Psoas muscle (tissue), 8 donors: ENCODE results near the gene KRT25. TPM values are rescaled to one million over a fixed set of nuclear protein-coding genes. Genes with fewer than 3 reads are reported as not detected.

Experiments used
- ATAC-seq, 4 donors: fragments of 200-7000 bp; cut with Tn5 transposase; one replicate each; pipeline ENCODE4 v1.9.1; 2020; ENCODE audit warnings: moderate library complexity in 3 of 4, mild to moderate bottlenecking in 2 of 4
- DNase-seq, 2 donors: peaks; one replicate each; pipeline ENCODE4 v3.0.0-alpha.2; 2020
- H3K27ac ChIP-seq: fragments of 200-600 bp; one replicate; pipeline ENCODE4 v1.8.0; 2022
- H3K27me3 ChIP-seq, 3 donors: fragments of 200-600 bp in 1 of 3; one replicate each; pipeline versions ENCODE4 v1.6.1 to v1.8.0; 2013 to 2022; ENCODE audit warnings: low read length in 2 of 3, mild to moderate bottlenecking in 2 of 3, moderate library complexity in 1 of 3; ENCODE audit not compliant: insufficient read depth in 3 of 3
- H3K36me3 ChIP-seq, 2 donors: fragments of 200-600 bp in 1 of 2; one replicate each; pipeline versions ENCODE4 v1.6.1 to v1.8.0; 2013 to 2022; ENCODE audit warnings: low read depth in 1 of 2, mild to moderate bottlenecking in 1 of 2, moderate library complexity in 1 of 2; ENCODE audit not compliant: insufficient read depth in 1 of 2
- H3K4me1 ChIP-seq: fragments of 200-600 bp; one replicate; pipeline ENCODE4 v1.8.0; 2022
- H3K4me3 ChIP-seq: fragments of 200-600 bp; one replicate; pipeline ENCODE4 v1.8.0; 2022; ENCODE audit warnings: mild to moderate bottlenecking
- H3K9me3 ChIP-seq: fragments of 200-600 bp; one replicate; pipeline ENCODE4 v1.8.0; 2022
- WGBS, 3 donors: extraction: QIAGEN DNeasy Blood & Tissue Kit; methylation state at CpG; one replicate each; pipeline versions ENCODE4 v1.1.6 to v1.1.7; 2013; 5-methylcytosine and 5-hydroxymethylcytosine counted together
- intact Hi-C, 2 donors: fragments of 100-400 bp; cut with DNase I; formaldehyde crosslinking; loops; one replicate each; pipeline versions ENCODE4 v1.11.0 to v1.14.2; 2022
- polyA plus RNA-seq, 3 donors: library from polyadenylated mRNA; stranded (reverse); fragments of 200-250 nt; gene quantifications; one replicate each; pipeline ENCODE4 v1.2.3, GENCODE V29; 2013
- total RNA-seq, 4 donors: library from RNA; stranded (reverse); fragmentation: NEBNext Ultra II Directional in 2 of 4; extraction: Animal tissue kit (Norgen Biotek cat#: 25700) in 2 of 4; gene quantifications; one replicate each; pipeline versions ENCODE4 v1.2.1 to v1.2.4, GENCODE V29; 2021 to 2023
- TF ChIP-seq, protein P1 (sequence below): fragments of 200-600 bp; IDR thresholded peaks from one replicate; pipeline ENCODE4 v1.8.0; 2022; ENCODE audit warnings: antibody characterized with exemption
- donor health status: healthy with polysubstance abuse.
- donor health status: DM: no; HTN: no; CAD: no; lungs with moderate emphysema.
- donor health status: Bipolar disorder and iron deficiency.
- donor health status: healthy.
- donor health status: DM: yes; HTN: yes; CAD: no.
- donor health status: DM: no; HTN: no; CAD: no.
- donor health status: DM: no; HTN: no; CAD: no.
- donor health status: DM: yes; HTN: yes; CAD: no.

KRT25 gene
- total and polyA plus RNA-seq, 7 donors = 0.03 TPM; not detected in 6

DNA sequence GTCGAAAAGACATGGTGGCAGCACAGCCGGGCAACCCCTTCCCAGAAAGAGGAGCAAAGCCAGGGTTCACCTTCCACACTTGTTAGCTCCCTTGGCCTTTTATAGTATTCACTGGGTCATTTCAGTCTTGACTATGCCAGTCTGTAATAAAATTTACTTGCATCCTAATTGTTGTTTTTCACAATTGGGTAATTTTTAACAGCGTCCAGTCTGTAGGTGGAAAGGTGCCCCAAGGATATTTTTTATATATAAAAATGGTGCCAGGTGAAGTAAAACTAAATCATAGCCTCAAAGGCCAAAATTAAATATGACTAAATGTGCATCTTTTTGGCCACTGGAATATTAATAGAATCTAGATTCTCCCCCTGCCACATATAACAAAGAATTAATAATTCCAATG lies 17.0 kb upstream of the KRT25 start, which contains the start of gene KRT26:
Gene KRT26 (minus strand): TSS at position 101 of the 400 bp plus-strand sequence. CDS start 88 bp downstream, at position 13.
- TF ChIP-seq, protein P1, sequence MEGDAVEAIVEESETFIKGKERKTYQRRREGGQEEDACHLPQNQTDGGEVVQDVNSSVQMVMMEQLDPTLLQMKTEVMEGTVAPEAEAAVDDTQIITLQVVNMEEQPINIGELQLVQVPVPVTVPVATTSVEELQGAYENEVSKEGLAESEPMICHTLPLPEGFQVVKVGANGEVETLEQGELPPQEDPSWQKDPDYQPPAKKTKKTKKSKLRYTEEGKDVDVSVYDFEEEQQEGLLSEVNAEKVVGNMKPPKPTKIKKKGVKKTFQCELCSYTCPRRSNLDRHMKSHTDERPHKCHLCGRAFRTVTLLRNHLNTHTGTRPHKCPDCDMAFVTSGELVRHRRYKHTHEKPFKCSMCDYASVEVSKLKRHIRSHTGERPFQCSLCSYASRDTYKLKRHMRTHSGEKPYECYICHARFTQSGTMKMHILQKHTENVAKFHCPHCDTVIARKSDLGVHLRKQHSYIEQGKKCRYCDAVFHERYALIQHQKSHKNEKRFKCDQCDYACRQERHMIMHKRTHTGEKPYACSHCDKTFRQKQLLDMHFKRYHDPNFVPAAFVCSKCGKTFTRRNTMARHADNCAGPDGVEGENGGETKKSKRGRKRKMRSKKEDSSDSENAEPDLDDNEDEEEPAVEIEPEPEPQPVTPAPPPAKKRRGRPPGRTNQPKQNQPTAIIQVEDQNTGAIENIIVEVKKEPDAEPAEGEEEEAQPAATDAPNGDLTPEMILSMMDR = no peak
- no peaks in the 10 kb centered on the region for H3K9me3 ChIP-seq
- peaks cover 2 to 8% (median 6%) of the 10 kb centered on the region in 3 donors for H3K27me3 ChIP-seq
- H3K4me3 ChIP-seq = no peak within 1 kb of the TSS
- no peaks in the 10 kb centered on the region for H3K36me3 ChIP-seq
- DNase-seq = no peak
- no peak for ATAC-seq
- no peak within 1 kb of the TSS for H3K27ac ChIP-seq
- 77 to 91% (median 86%) methylated on average over 3 of the region's 3 CpGs for WGBS, 3 donors
- H3K4me1 ChIP-seq = no peaks in the 10 kb centered on the region
- intact Hi-C loops = no loop called here

DNA sequence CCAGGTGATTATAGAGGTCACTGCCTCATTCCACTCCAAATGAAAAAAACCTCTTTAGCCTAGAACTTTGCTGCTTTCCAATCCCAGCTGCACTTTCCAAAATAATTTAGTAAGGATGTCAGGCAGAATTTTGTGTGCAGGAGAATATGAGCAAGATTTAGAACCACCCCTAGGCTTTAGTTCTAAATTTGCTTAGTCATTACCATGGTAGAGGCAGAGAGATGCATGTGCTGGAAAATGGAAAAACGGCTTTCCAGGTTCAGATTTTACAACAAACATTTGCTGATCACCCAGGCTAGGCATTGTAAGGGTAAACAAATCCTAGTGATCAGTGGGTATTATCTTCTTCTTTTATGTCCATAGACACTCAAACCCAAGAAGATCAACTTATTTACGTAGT lies 10.5 kb upstream of the KRT25 start:
- H3K27me3 ChIP-seq = peaks cover 0 to 4% (median 3%) of the 10 kb centered on the region in 3 donors
- intact Hi-C loops = no loop called here
- DNase-seq = no peak
- H3K36me3 ChIP-seq = no peaks in the 10 kb centered on the region
- TF ChIP-seq, protein P1 = no peak
- H3K27ac ChIP-seq = no peak overlapping the region
- no peak overlapping the region for H3K4me3 ChIP-seq
- no peaks in the 10 kb centered on the region for H3K4me1 ChIP-seq
- WGBS, 3 donors = 78 to 84% (median 83%) methylated on average over 2 of the region's 2 CpGs
- peaks cover 8% of the 10 kb centered on the region for H3K9me3 ChIP-seq
- no peak for ATAC-seq

DNA sequence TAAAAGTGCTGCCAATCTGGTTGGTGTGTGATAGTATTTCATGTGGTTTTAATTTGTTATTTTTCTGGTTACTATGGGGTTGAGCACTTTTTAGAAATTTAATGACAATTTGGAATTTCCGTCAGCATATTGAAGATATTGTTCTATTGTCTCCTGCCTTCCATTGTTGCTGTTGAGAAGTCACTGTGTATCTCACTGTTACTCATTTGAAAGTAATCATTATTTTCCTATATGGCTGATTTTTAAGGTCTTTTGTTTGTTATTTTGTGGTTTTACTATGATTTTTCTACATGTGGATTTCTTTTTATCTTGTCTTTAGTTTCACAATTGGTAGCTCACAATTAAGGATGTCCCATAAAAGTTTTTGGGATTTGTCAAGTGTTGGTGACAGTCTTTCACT lies 8.6 kb upstream of the KRT25 start:
- no peaks in the 10 kb centered on the region for H3K4me1 ChIP-seq
- DNase-seq (no peak), ATAC-seq (no peak)
- TF ChIP-seq, protein P1 = no peak
- peaks cover 26% of the 10 kb centered on the region for H3K9me3 ChIP-seq
- H3K4me3 ChIP-seq = no peak overlapping the region
- no peaks in the 10 kb centered on the region for H3K36me3 ChIP-seq
- H3K27me3 ChIP-seq = peaks cover 0 to 7% (median 4%) of the 10 kb centered on the region in 3 donors
- intact Hi-C loops = no loop called here
- H3K27ac ChIP-seq = no peak overlapping the region
- WGBS, 3 donors = 83 to 96% (median 92%) methylated on average over 1 of the region's 1 CpG

DNA sequence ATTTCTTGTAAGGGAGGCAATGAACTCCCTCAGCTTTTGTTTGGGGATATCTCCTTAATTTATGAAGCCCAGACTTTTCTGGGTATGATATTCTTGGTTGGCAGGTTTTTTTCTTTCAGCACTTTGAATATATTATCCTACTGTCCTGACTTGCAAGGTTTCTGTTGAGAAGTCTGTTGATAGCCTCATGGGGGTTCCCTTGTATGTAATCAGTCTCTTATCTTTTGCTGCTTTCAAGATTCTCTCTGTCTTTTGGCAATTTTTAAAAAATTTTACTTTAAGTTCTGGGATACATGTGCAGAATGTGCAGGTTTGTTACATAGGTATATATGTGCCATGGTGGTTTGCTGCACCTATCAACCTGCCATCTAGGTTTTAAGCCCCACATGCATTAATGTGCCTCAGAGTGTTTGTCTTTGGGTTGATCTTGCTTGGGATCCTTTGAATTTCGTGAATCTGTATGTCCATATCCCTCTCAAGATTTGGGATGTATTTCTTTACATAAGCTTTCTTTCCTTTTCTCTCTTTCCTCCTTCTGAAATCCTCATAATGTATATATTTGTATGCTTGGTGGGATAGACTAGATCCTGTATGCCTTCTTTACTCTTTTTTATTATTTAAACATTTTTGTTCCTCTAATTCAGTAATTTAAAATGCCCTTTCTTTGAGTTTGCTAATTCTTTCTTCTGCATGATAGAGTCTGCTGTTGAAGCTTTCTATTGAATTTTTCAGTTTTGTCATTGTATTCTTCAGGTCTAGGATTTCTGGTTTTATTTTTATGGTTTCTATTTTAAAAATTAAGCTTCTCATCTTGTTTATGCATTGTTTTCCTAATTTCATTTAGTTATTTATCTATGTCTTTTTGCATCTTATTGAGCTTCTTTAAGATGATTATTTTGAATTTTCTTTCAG lies 5.2 kb upstream of the KRT25 start:
- intact Hi-C loops = no loop called here
- Histone ChIP-seq H3K4me1 (no peaks in the 10 kb centered on the region), H3K9me3 (peaks cover 26% of the 10 kb centered on the region), H3K36me3 (no peaks in the 10 kb centered on the region), H3K27ac (no peak overlapping the region), H3K4me3 (no peak overlapping the region), H3K27me3 (peaks cover 0 to 4% (median 3%) of the 10 kb centered on the region in 3 donors)
- no peak for DNase-seq
- whole genome bisulfite sequencing, 3 donors = 13 to 20% (median 18%) methylated on average over 1 of the region's 1 CpG
- no peak for ATAC-seq
- TF ChIP-seq, protein P1 = no peak
